ENCODE data around the gene TRAF2.
"Not testable (repeated sequence)": the region's sequence is repeated elsewhere in the genome, so short reads cannot be mapped to it uniquely, and the experiment has no call there.

The TRAF2 gene

GRCh38 chr9:136843801-136844740 lies 42.2 kb upstream of the TRAF2 start:
- not testable (repeated sequence) for H3K9me3 Mint-ChIP-seq; ATAC-seq (replicated peaks)
- Mint-ChIP-seq H3K27ac (peak overlapping the region; percentile 87), H3K27me3 (peaks cover 11 to 30% of the 10 kb centered on the region in 2 donors), H3K4me1 (peaks cover 30 to 37% of the 10 kb centered on the region in 2 donors), H3K4me3 (peak overlapping the region; percentile 57 to 63), H3K36me3 (peaks cover 23 to 26% of the 10 kb centered on the region in 2 donors)
- peak; percentile 50 for DNase-seq

- Mint-ChIP-seq H3K4me1 (peaks cover 34 to 41% of the 10 kb centered on the region in 2 donors), H3K4me3 (peak overlapping the region; percentile 44 to 46), H3K9me3 (no peaks in the 10 kb centered on the region), H3K27ac (peak overlapping the region; percentile 47), H3K27me3 (peaks cover 11 to 30% of the 10 kb centered on the region in 2 donors), H3K36me3 (peaks cover 15 to 18% of the 10 kb centered on the region in 2 donors)
- DNase-seq (no peak), ATAC-seq (replicated peaks) (no peak)
Observed at GRCh38 chr9:136844761-136845464, 41.4 kb upstream of the TRAF2 start.

- Mint-ChIP-seq H3K27me3 (peaks cover 11 to 30% of the 10 kb centered on the region in 2 donors), H3K36me3 (peaks cover 13 to 18% of the 10 kb centered on the region in 2 donors), H3K9me3 (no peaks in the 10 kb centered on the region), H3K4me1 (peaks cover 35 to 48% of the 10 kb centered on the region in 2 donors), H3K4me3 (peak overlapping the region in 1 of 2 donors; percentile 44), H3K27ac (peak overlapping the region; percentile 47)
- DNase-seq (no peak), ATAC-seq (replicated peaks) (no peak)
Observed at GRCh38 chr9:136845465-136846260, 40.7 kb upstream of the TRAF2 start.

- H3K9me3 Mint-ChIP-seq, result no peaks in the 10 kb centered on the region
Observed at GRCh38 chr9:136846376-136847087, 39.8 kb upstream of the TRAF2 start.

GRCh38 chr9:136847088-136847825 lies 39.1 kb upstream of the TRAF2 start:
- Mint-ChIP-seq H3K9me3 (no peaks in the 10 kb centered on the region), H3K36me3 (peaks cover 15 to 25% of the 10 kb centered on the region in 2 donors), H3K4me1 (peaks cover 28 to 46% of the 10 kb centered on the region in 2 donors), H3K27me3 (peaks cover 11 to 29% of the 10 kb centered on the region in 2 donors), H3K4me3 (peak overlapping the region; percentile 91 to 92), H3K27ac (peak overlapping the region; percentile 98)
- ATAC-seq (replicated peaks) (no peak), DNase-seq (no peak)

More at GRCh38 chr9:136846376-136847087, 39.8 kb upstream of the TRAF2 start:
- H3K27ac Mint-ChIP-seq, result peak overlapping the region; percentile 94
- H3K36me3 Mint-ChIP-seq, result peaks cover 12 to 21% of the 10 kb centered on the region in 2 donors
- H3K27me3 Mint-ChIP-seq, result peaks cover 11 to 30% of the 10 kb centered on the region in 2 donors
- H3K4me1 Mint-ChIP-seq, result peaks cover 31 to 51% of the 10 kb centered on the region in 2 donors
- H3K4me3 Mint-ChIP-seq, result peak overlapping the region; percentile 52 to 67
- DNase-seq (no peak), ATAC-seq (replicated peaks) (no peak)

GRCh38 chr9:136847826-136848392 lies 38.4 kb upstream of the TRAF2 start:
- peak; percentile 32 to 36 for ATAC-seq (replicated peaks)
- Mint-ChIP-seq H3K4me1 (peaks cover 26 to 42% of the 10 kb centered on the region in 2 donors), H3K9me3 (no peaks in the 10 kb centered on the region)

GRCh38 chr9:136848393-136849037 lies 37.8 kb upstream of the TRAF2 start:
- H3K9me3 Mint-ChIP-seq, result no peaks in the 10 kb centered on the region
- H3K27ac Mint-ChIP-seq, result peak overlapping the region; percentile 94
- peaks cover 11 to 25% of the 10 kb centered on the region in 2 donors for H3K27me3 Mint-ChIP-seq
- H3K4me3 Mint-ChIP-seq, result peak overlapping the region; percentile 92 to 96
- peaks cover 16 to 27% of the 10 kb centered on the region in 2 donors for H3K36me3 Mint-ChIP-seq
- peak; percentile 10 to 14 for ATAC-seq (replicated peaks)
- H3K4me1 Mint-ChIP-seq, result peaks cover 24 to 38% of the 10 kb centered on the region in 2 donors
- DNase-seq, result no peak

More at GRCh38 chr9:136847826-136848392, 38.4 kb upstream of the TRAF2 start:
- Mint-ChIP-seq H3K27ac (peak overlapping the region; percentile 98), H3K27me3 (peaks cover 11 to 25% of the 10 kb centered on the region in 2 donors), H3K4me3 (peak overlapping the region; percentile 91 to 92), H3K36me3 (peaks cover 16 to 27% of the 10 kb centered on the region in 2 donors)
- DNase-seq, result peak; percentile 65

GRCh38 chr9:136849038-136849959 lies 37.0 kb upstream of the TRAF2 start, which contains the start of gene PHPT1:
PHPT1 (plus strand) TSS chr9:136849409; CDS start chr9:136849431, 22 bp downstream.
- ATAC-seq (replicated peaks) (peak; percentile 92 to 94), DNase-seq (peak; percentile 96)
- Mint-ChIP-seq H3K27ac (peak within 1 kb of the TSS; percentile 94), H3K9me3 (no peaks in the 10 kb centered on the region), H3K36me3 (peaks cover 15 to 27% of the 10 kb centered on the region in 2 donors), H3K27me3 (peaks cover 11 to 19% of the 10 kb centered on the region in 2 donors), H3K4me1 (peaks cover 19 to 32% of the 10 kb centered on the region in 2 donors), H3K4me3 (peak within 1 kb of the TSS; percentile 92 to 96)

- Mint-ChIP-seq H3K4me3 (peak overlapping the region; percentile 92 to 96), H3K27ac (peak overlapping the region; percentile 86), H3K4me1 (peaks cover 21 to 32% of the 10 kb centered on the region in 2 donors), H3K36me3 (peaks cover 17 to 27% of the 10 kb centered on the region in 2 donors), H3K27me3 (peaks cover 11 to 19% of the 10 kb centered on the region in 2 donors), H3K9me3 (no peaks in the 10 kb centered on the region)
- no peak for ATAC-seq (replicated peaks)
- no peak for DNase-seq
Observed at GRCh38 chr9:136849960-136850865, 36.1 kb upstream of the TRAF2 start.

All from stimulated activated naive B cell treated with anti-CD40 and anti-IgM and Interleukin-4, amounts not matched to agents 10 μg/mL and 1 μg/mL and 100 μg/mL, for 72 hours (primary cell).